Aorta (tissue), 5 donors: ENCODE results near the gene HOXB7. TPM values are rescaled to one million over a fixed set of nuclear protein-coding genes. Genes with fewer than 3 reads are reported as not detected.

Source experiments
- ATAC-seq: fragments of 200-7000 bp; cut with Tn5 transposase; one replicate; pipeline ENCODE4 v1.9.1; 2022; ENCODE audit warnings: moderate library complexity; ENCODE audit not compliant: low FRiP score
- DNase-seq, 2 donors: peaks; one replicate each; pipeline ENCODE4 v3.0.0-alpha.2; 2020
- H3K27ac ChIP-seq, 2 donors: one replicate each; pipeline ENCODE4 v1.5.1; 2013; ENCODE audit warnings: low read length in 2 of 2, mild to moderate bottlenecking in 2 of 2, moderate library complexity in 2 of 2, control low read depth in 1 of 2, inconsistent platforms in 1 of 2, low read depth in 1 of 2
- H3K27me3 ChIP-seq, 2 donors: one replicate each; pipeline ENCODE4 v1.6.1; 2013; ENCODE audit warnings: control low read depth in 1 of 2, low read length in 1 of 2, mild to moderate bottlenecking in 1 of 2, moderate library complexity in 1 of 2; ENCODE audit not compliant: insufficient read depth in 2 of 2, control insufficient read depth in 1 of 2
- H3K36me3 ChIP-seq, 2 donors: one replicate each; pipeline ENCODE4 v1.6.1; 2013; ENCODE audit warnings: control low read depth in 1 of 2, low read length in 1 of 2, mild to moderate bottlenecking in 1 of 2; ENCODE audit not compliant: insufficient read depth in 2 of 2, control insufficient read depth in 1 of 2
- H3K4me1 ChIP-seq, 2 donors: one replicate each; pipeline ENCODE4 v1.6.1; 2013; ENCODE audit warnings: low read length in 2 of 2, control low read depth in 1 of 2, mild to moderate bottlenecking in 1 of 2, moderate library complexity in 1 of 2; ENCODE audit not compliant: insufficient read depth in 2 of 2, control insufficient read depth in 1 of 2
- H3K4me3 ChIP-seq, 2 donors: one replicate each; pipeline ENCODE4 v1.5.1; 2013; ENCODE audit warnings: low read length in 2 of 2, control low read depth in 1 of 2, mild to moderate bottlenecking in 1 of 2
- H3K9me3 ChIP-seq: one replicate; pipeline ENCODE4 v1.6.1; 2013; ENCODE audit warnings: mild to moderate bottlenecking, low read length; ENCODE audit not compliant: control insufficient read depth
- WGBS, 2 donors: extraction: QIAGEN DNeasy Blood & Tissue Kit; methylation state at CpG; one replicate each; pipeline ENCODE4 v1.1.7; 2013; 5-methylcytosine and 5-hydroxymethylcytosine counted together
- intact Hi-C, 2 donors: fragments of 100-400 bp; cut with DNase I; formaldehyde crosslinking; loops; one replicate each; pipeline versions ENCODE4 v1.14.2 to v1.15.0; 2022
- polyA plus RNA-seq, 2 donors: library from polyadenylated mRNA; stranded (reverse); fragments of 200-250 nt; gene quantifications; one replicate each; pipeline ENCODE4 v1.2.3, GENCODE V29; 2013
- total RNA-seq, 2 donors: library from RNA; stranded (reverse); fragmentation: NEBNext Ultra II Directional; extraction: Animal tissue kit (Norgen Biotek cat#: 25700); gene quantifications; one replicate each; pipeline ENCODE4 v1.2.1, GENCODE V29; 2021
- donor health status: healthy with polysubstance abuse.
- donor health status: Bipolar disorder and iron deficiency.
- donor health status: DM: no; HTN: no; CAD: no.
- donor health status: DM: no; HTN: no; CAD: no.
- donor health status: DM: yes; HTN: yes; CAD: no.

HOXB7 gene
- total and polyA plus RNA-seq, 4 donors: 9.1 to 22.4 (median 16.1) TPM

GRCh38 chr17:48590607-48591161 is 20.1 kb downstream of the HOXB7 start:
- no peak for DNase-seq
- Histone ChIP-seq H3K27me3 (no peaks in the 10 kb centered on the region), H3K36me3 (no peaks in the 10 kb centered on the region), H3K9me3 (no peaks in the 10 kb centered on the region), H3K4me3 (no peak overlapping the region), H3K27ac (no peak overlapping the region), H3K4me1 (no peaks in the 10 kb centered on the region)
- intact Hi-C loops: loop anchor here (5.0 to 10.0 kb wide), 2 partner anchors 238 to 566 kb away; no protein-coding TSS in a partner anchor
- ATAC-seq: no peak

GRCh38 chr17:48589831-48590606 is 20.8 kb downstream of the HOXB7 start, which contains the start of gene HOXB3:
TSS of gene HOXB3 (minus strand) at chr17:48590241. CDS start at chr17:48552474, 37,767 bp downstream.
- no peak within 1 kb of the TSS for H3K27ac ChIP-seq
- H3K27me3 ChIP-seq: no peaks in the 10 kb centered on the region
- no peak within 1 kb of the TSS for H3K4me3 ChIP-seq
- no peaks in the 10 kb centered on the region for H3K4me1 ChIP-seq
- ATAC-seq (no peak), DNase-seq (no peak)
- WGBS, 2 donors: 87 to 91% methylated on average over 23 of the region's 23 CpGs
- H3K36me3 ChIP-seq: no peaks in the 10 kb centered on the region
- intact Hi-C loops: loop anchor here (5.0 to 10.0 kb wide), 2 partner anchors 238 to 565 kb away; no protein-coding TSS in a partner anchor
- no peaks in the 10 kb centered on the region for H3K9me3 ChIP-seq

DNA sequence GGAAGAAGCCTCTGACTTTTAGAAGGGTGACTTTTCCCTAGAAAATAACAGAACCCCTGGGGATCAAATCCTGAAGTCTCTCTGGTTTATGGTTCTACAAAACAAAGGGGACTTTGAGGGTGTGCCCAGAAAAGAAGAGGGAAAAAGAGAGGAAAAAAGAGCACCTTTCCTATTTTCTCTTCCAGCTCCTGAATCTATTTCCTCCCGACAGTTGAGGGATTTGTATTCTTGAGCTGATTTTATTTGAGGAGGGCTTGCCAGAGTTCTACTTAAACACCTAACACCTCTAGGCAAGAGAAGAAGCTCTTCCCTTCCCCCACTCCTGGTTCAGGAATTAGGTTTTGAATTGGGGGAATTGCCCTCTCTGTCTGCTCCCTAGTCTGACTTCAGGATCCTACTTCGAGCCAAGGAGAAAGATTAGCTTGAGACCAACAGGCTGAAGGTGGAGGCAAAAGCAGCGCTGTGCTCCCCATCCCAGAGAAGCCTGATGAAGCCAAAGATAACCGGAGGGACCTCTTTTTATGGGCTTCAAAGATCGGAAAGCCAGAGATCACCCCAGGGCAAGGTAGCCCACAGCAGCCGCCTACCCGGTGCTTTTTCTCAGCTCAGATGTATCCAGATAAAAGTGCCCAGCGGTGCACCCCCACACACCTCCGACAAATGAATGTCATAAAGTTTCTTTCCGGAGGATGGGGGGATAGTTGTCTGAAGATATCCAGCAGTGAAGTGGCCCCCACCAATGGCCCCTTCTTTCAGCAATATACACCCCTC is 21.6 kb downstream of the HOXB7 start:
- ATAC-seq (no peak), DNase-seq (no peak)
- Histone ChIP-seq H3K36me3 (no peaks in the 10 kb centered on the region), H3K27ac (no peak overlapping the region), H3K9me3 (no peaks in the 10 kb centered on the region), H3K4me1 (no peaks in the 10 kb centered on the region), H3K27me3 (no peaks in the 10 kb centered on the region), H3K4me3 (no peak overlapping the region)
- WGBS, 2 donors: 79 to 93% methylated on average over 10 of the region's 10 CpGs
- intact Hi-C loops: no loop called here

DNA sequence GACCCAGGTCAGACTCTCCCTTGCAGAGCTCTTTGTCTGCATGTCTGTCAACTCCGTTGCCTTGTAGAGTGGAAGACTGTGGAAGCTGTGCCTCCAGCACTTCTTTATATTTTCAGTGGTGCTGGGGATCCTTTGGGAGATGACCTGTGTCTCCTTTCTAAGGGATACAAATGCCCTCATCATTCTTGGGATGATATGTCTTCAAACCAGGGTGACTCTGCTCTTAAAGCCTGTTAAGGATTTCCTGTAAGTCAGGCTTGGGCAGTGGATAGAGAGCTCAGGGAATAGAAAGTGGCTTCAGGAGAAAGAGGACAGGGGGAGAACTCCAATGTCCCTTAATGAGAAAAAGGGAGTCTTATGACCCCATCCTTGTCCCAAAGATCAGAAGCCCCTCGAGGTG is 22.3 kb downstream of the HOXB7 start:
- H3K27me3 ChIP-seq: no peaks in the 10 kb centered on the region
- H3K9me3 ChIP-seq: no peaks in the 10 kb centered on the region
- no peaks in the 10 kb centered on the region for H3K4me1 ChIP-seq
- H3K27ac ChIP-seq: no peak overlapping the region
- no peak overlapping the region for H3K4me3 ChIP-seq
- no peak for ATAC-seq
- WGBS, 2 donors: 67 to 81% methylated on average over 2 of the region's 2 CpGs
- intact Hi-C loops: no loop called here
- DNase-seq: no peak
- H3K36me3 ChIP-seq: no peaks in the 10 kb centered on the region

- Histone ChIP-seq H3K27ac (no peak overlapping the region), H3K36me3 (no peaks in the 10 kb centered on the region), H3K27me3 (no peaks in the 10 kb centered on the region), H3K9me3 (no peaks in the 10 kb centered on the region), H3K4me3 (no peak overlapping the region), H3K4me1 (no peaks in the 10 kb centered on the region)
- ATAC-seq (no peak), DNase-seq (no peak)
- WGBS, 2 donors: 83 to 85% methylated on average over 2 of the region's 2 CpGs
- intact Hi-C loops: no loop called here
These were observed 22.8 kb downstream of the HOXB7 start for GRCh38 chr17:48588074-48588415.

- 73 to 84% methylated on average over 5 of the region's 5 CpGs for WGBS, 2 donors
- Histone ChIP-seq H3K4me1 (no peaks in the 10 kb centered on the region), H3K27me3 (no peaks in the 10 kb centered on the region), H3K9me3 (no peaks in the 10 kb centered on the region), H3K4me3 (no peak overlapping the region), H3K27ac (no peak overlapping the region), H3K36me3 (no peaks in the 10 kb centered on the region)
- intact Hi-C loops: no loop called here
- no peak for ATAC-seq
- no peak for DNase-seq
These were observed 23.3 kb downstream of the HOXB7 start for GRCh38 chr17:48587276-48588073.

DNA sequence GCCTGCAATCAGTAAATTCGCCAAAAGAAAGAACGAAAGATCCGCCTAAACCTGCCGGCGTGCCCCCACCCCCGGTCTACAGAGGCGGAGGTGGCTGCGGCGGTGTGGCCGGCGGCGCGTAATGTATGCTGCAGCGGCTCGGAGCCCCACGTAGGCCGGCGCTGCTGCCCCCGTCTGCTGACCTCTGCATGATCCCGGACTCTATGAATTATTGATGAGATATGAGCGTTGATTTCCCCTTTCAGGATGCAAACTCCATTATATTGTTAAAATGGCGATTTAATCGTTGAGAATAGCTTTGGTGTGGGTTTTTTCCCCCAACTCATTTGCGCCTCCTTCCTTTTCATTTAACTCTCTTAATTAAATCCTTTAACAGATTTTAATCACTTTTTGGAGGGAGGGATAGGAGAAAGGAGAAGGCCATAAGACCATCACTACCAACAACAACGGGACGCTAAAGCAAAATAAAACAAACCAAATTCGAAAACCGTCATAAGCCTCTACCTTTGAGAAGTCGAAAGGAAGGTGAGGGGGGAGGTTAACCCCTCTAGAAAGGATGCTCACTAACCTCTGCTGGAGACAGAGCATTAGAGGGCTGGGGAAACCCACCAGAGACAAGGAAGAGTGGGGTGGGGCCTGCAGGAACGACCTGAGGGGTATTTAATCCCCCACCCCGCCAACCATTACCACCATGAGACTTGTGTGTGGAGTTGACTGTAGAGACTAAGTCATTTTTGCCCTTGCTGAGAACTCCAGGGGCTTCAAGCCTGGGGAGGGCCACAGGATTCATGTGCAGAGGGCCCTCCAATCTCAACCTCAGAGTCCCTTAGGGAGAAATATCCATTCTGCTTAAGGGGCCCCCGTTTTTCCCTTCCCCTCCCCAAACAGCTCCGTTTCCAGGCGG is 24.2 kb downstream of the HOXB7 start:
- no peak for DNase-seq
- no peaks in the 10 kb centered on the region for H3K27me3 ChIP-seq
- 51 to 71% methylated on average over 34 of the region's 34 CpGs for WGBS, 2 donors
- no peaks in the 10 kb centered on the region for H3K4me1 ChIP-seq
- intact Hi-C loops: no loop called here
- H3K27ac ChIP-seq: no peak overlapping the region
- no peak for ATAC-seq
- H3K36me3 ChIP-seq: no peaks in the 10 kb centered on the region
- H3K9me3 ChIP-seq: no peaks in the 10 kb centered on the region
- H3K4me3 ChIP-seq: no peak overlapping the region
